IPS-18c (cell line): ENCODE results near the gene CD79A.
"Not testable (repeated sequence)": the region's sequence is repeated elsewhere in the genome, so short reads cannot be mapped to it uniquely, and the experiment has no call there.

ENCODE experiments used
- H3K4me3 ChIP-seq: 2 replicates; pipeline ENCODE4 v1.7.0; 2013; ENCODE audit warnings: low read depth, mild to moderate bottlenecking, low read length, moderate library complexity; ENCODE audit not compliant: insufficient read depth
- H3K9me3 ChIP-seq: one replicate; pipeline ENCODE4 v1.6.1; 2013; ENCODE audit warnings: mild to moderate bottlenecking, low read length, moderate library complexity; ENCODE audit not compliant: control insufficient read depth, insufficient read depth

CD79A gene

GRCh38 chr19:41909706-41910105 lies 32.6 kb downstream of the CD79A start:
- H3K4me3 ChIP-seq: no peak overlapping the region
- H3K9me3 ChIP-seq: no peaks in the 10 kb centered on the region

- Histone ChIP-seq H3K4me3 (no peak overlapping the region), H3K9me3 (no peaks in the 10 kb centered on the region)
Observed at GRCh38 chr19:41910240-41910991, 33.3 kb downstream of the CD79A start.

- no peak overlapping the region for H3K4me3 ChIP-seq
- H3K9me3 ChIP-seq: no peaks in the 10 kb centered on the region
Observed at GRCh38 chr19:41910992-41911888, 34.2 kb downstream of the CD79A start.

- Histone ChIP-seq H3K4me3 (peak overlapping the region; percentile 31; the same call in 1 of the 2 replicates), H3K9me3 (no peaks in the 10 kb centered on the region)
Observed at GRCh38 chr19:41911889-41912731, 35.0 kb downstream of the CD79A start.

GRCh38 chr19:41912899-41913537 lies 35.9 kb downstream of the CD79A start:
- H3K4me3 ChIP-seq: peak overlapping the region; percentile 36; the same call in 1 of the 2 replicates
- H3K9me3 ChIP-seq: no peaks in the 10 kb centered on the region

- Histone ChIP-seq H3K9me3 (no peaks in the 10 kb centered on the region), H3K4me3 (peak overlapping the region; percentile 9; the same call in 1 of the 2 replicates)
Observed at GRCh38 chr19:41913538-41914423, 36.7 kb downstream of the CD79A start.

DNA sequence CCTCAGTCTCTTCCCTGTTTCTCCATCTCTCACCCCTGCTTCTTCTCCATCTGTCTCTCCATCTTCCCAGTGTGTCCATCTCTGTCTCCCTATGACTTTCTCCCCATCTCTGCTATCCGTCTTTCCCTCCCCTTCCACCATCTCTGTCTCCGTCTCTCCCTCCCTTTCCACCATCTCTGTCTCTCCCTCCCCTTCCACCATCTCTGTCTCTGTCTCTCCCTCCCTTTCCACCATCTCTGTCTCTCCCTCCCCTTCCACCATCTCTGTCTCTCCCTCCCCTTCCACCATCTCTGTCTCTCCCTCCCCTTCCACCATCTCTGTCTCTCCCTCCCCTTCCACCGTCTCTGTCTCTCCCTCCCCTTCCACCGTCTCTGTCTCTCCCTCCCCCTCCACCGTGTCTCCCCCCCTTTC lies 37.4 kb downstream of the CD79A start:
- not testable (repeated sequence) for H3K9me3 ChIP-seq, H3K4me3 ChIP-seq

GRCh38 chr19:41915021-41915775 lies 38.1 kb downstream of the CD79A start:
- Histone ChIP-seq H3K4me3 (peak overlapping the region; percentile 24; the same call in 1 of the 2 replicates), H3K9me3 (no peaks in the 10 kb centered on the region)

GRCh38 chr19:41915776-41916414 lies 38.8 kb downstream of the CD79A start:
- Histone ChIP-seq H3K4me3 (no peak overlapping the region), H3K9me3 (no peaks in the 10 kb centered on the region)

- H3K9me3 ChIP-seq: no peaks in the 10 kb centered on the region
- H3K4me3 ChIP-seq: no peak overlapping the region
Observed at GRCh38 chr19:41917676-41918075, 40.6 kb downstream of the CD79A start.

DNA sequence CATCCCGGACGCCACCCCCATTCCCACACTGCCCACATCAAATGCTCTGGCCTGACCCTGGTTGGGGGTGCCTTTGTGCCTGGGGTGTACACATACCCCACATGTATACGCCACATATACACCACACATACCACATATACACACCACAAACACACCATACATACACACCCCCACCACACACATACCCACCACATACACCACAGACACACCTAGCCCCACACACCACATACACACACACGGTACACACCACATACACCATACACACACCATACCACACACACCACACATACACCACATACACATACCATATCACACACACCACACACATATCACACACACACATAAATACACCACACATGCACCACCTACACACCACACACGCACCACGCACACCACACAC lies 41.0 kb downstream of the CD79A start:
- H3K4me3 ChIP-seq: no peak overlapping the region
- H3K9me3 ChIP-seq: no peaks in the 10 kb centered on the region

- Histone ChIP-seq H3K4me3 (no peak overlapping the region), H3K9me3 (no peaks in the 10 kb centered on the region)
Observed at GRCh38 chr19:41918653-41919244, 41.7 kb downstream of the CD79A start.

DNA sequence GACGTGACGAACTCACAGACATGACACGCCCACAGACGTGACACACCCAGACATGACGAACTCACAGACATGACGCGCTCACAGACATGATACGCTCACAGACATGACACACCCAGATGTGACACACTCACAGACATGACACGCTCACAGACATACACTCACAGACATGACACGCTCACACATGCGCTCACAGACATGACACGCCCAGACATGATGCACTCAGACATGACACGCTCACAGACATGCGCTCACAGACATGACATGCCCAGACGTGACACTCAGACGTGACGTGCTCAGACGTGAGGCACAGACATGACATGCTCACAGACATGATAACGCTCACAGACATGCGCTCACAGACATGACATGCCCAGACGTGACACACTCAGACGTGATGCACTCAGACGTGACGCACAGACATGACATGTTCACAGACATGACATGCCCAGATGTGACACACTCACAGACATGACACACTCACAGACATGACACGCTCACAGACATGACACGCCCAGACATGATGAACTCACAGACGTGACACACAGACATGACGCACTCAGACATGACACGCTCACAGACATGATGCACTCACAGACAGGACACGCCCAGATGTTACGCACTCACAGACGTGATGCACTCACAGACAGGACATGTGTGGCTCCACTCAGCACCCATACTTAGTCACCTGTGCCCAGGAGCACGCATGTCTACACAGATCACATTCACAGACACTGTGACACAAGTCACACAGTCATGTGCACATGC lies 43.1 kb downstream of the CD79A start:
- no peaks in the 10 kb centered on the region for H3K9me3 ChIP-seq
- H3K4me3 ChIP-seq: no peak overlapping the region
